Measurements from ENCODE around the gene AKT3. TPM values are rescaled to one million over a fixed set of nuclear protein-coding genes. Genes with fewer than 3 reads are reported as not detected.

AKT3 gene
- 10 to 100 TPM; 39.4 to 53.1 TPM for total RNA-seq
- polyA plus RNA-seq: 1 to 10 TPM; 7.1 to 8.2 TPM
- long read RNA-seq, donor 1, full-length matches to known transcripts: 7 of 7 reads
- long read RNA-seq, donor 1, partial matches to known transcripts: 0 of 7 reads
- long read RNA-seq, donor 1, other reads (novel, unspliced or antisense): 0 of 7 reads
- long read RNA-seq, donor 2, full-length matches to known transcripts: 1 of 1 reads
- long read RNA-seq, donor 2, partial matches to known transcripts: 0 of 1 reads
- long read RNA-seq, donor 2, other reads (novel, unspliced or antisense): 0 of 1 reads
- long read RNA-seq, donor 3, full-length matches to known transcripts: 2 of 2 reads
- long read RNA-seq, donor 3, partial matches to known transcripts: 0 of 2 reads
- long read RNA-seq, donor 3, other reads (novel, unspliced or antisense): 0 of 2 reads
- long read RNA-seq, donor 4: 0 reads
- long read RNA-seq, donor 5, full-length matches to known transcripts: 2 of 2 reads
- long read RNA-seq, donor 5, partial matches to known transcripts: 0 of 2 reads
- long read RNA-seq, donor 5, other reads (novel, unspliced or antisense): 0 of 2 reads

DNA sequence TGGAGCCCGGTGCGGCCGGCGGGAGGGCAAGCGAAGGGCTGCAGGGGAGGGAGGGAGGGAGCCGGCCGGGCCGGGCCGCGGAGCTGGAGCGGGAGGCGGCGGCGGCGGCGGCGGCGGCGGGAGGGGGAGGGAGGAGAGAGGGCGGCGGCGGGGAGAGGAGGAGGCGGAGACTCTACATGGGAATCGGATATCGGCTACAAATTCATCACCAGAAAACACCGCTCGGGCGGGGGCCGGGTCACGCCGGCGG, at the start of gene AKT3:
Gene AKT3, minus strand, starts transcription at position 42 of the 250 bp plus-strand sequence. CDS start 7,073 bp downstream, outside the sequence.
- Histone ChIP-seq H3K9me3 (ENCODE audit: control insufficient read depth in 4 of 4, insufficient read depth in 3 of 4, low read length in 3 of 4) (no peaks in the 10 kb centered on the region), H3K4me1 (ENCODE audit: control insufficient read depth in 5 of 5, insufficient read depth in 5 of 5, low read length in 5 of 5) (peaks cover 0 to 11% (median 2%) of the 10 kb centered on the region in 5 donors), H3K27ac (ENCODE audit: low read depth in 1 of 2, low read length in 1 of 2) (peak within 1 kb of the TSS; percentile 94), H3K36me3 (ENCODE audit: control insufficient read depth in 4 of 4, insufficient read depth in 4 of 4, low read length in 4 of 4) (no peaks in the 10 kb centered on the region), H3K9ac (ENCODE audit: insufficient read depth in 1 of 2, low read length in 2 of 2) (peak within 1 kb of the TSS; percentile 64 to 92), H3K4me3 (peak within 1 kb of the TSS; percentile 85), H3K27me3 (ENCODE audit: control insufficient read depth in 3 of 3, insufficient read depth in 3 of 3, low read length in 2 of 3) (no peaks in the 10 kb centered on the region)
- TF ChIP-seq, protein P1, sequence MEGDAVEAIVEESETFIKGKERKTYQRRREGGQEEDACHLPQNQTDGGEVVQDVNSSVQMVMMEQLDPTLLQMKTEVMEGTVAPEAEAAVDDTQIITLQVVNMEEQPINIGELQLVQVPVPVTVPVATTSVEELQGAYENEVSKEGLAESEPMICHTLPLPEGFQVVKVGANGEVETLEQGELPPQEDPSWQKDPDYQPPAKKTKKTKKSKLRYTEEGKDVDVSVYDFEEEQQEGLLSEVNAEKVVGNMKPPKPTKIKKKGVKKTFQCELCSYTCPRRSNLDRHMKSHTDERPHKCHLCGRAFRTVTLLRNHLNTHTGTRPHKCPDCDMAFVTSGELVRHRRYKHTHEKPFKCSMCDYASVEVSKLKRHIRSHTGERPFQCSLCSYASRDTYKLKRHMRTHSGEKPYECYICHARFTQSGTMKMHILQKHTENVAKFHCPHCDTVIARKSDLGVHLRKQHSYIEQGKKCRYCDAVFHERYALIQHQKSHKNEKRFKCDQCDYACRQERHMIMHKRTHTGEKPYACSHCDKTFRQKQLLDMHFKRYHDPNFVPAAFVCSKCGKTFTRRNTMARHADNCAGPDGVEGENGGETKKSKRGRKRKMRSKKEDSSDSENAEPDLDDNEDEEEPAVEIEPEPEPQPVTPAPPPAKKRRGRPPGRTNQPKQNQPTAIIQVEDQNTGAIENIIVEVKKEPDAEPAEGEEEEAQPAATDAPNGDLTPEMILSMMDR (IDR thresholded peaks at IDR 0.05; ENCODE audit: control extremely low read depth, extremely low read depth): no peak
- 0% methylated on average over 3 to 27 of the region's 32 CpGs for whole genome bisulfite sequencing, 2 donors
- ATAC-seq (ENCODE audit: insufficient read depth, low FRiP score) (peak; percentile 86), DNase-seq (peak; percentile 82 to 88 (median 86))

DNA sequence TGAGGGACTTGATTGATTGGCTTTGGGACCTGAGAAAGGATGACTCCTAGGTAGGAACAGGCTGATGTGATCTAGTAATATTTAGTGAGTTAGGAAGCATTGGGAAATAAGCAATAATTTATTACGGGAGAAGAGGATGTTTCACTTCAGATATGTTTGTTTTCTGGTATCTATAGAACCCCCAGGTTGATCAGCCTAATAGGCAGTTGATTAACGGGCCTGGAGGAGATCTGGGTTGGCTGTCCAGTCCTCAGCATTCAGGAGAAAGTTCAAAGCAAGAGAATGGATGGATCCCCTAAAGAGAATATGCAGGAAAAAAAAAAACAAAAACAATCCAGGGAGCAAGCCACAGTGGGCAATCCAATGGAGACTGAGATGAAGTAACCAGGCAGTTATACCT, 48.2 kb upstream of the AKT3 start:
- DNase-seq (no peak), ATAC-seq (ENCODE audit: insufficient read depth, low FRiP score) (no peak)
- Histone ChIP-seq H3K9ac (ENCODE audit: insufficient read depth in 1 of 2, low read length in 2 of 2) (no peak overlapping the region), H3K27ac (ENCODE audit: low read depth in 1 of 2, low read length in 1 of 2) (no peak overlapping the region), H3K9me3 (ENCODE audit: control insufficient read depth in 4 of 4, insufficient read depth in 3 of 4, low read length in 3 of 4) (no peaks in the 10 kb centered on the region), H3K36me3 (ENCODE audit: control insufficient read depth in 4 of 4, insufficient read depth in 4 of 4, low read length in 4 of 4) (no peaks in the 10 kb centered on the region), H3K27me3 (ENCODE audit: control insufficient read depth in 3 of 3, insufficient read depth in 3 of 3, low read length in 2 of 3) (peaks cover 0 to 5% (median 0%) of the 10 kb centered on the region in 3 donors), H3K4me3 (no peak overlapping the region), H3K4me1 (ENCODE audit: control insufficient read depth in 5 of 5, insufficient read depth in 5 of 5, low read length in 5 of 5) (no peaks in the 10 kb centered on the region)
- TF ChIP-seq, protein P1 (IDR thresholded peaks at IDR 0.05; ENCODE audit: control extremely low read depth, extremely low read depth): no peak
- WGBS, 2 donors: 82% methylated on average over 2 of the region's 2 CpGs

DNA sequence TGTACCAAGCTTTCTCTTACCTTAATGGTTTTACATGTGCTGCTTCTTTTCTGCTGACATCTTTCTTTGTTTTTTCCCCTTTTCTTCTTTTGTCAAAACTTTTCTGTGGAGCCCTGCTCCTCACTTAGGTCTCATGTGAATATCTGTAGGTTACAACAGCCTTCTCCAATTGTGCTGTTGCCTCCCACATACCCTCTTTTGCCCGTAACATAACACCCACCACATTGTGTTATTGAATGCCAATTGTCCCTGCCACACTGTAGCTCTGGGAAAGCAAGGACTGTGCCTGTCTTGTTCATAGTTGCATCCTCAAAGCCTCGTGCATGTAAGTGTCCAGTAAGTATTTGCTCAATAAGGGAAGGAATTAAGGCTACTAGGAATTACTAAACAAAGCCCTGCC, 46.3 kb upstream of the AKT3 start:
- Histone ChIP-seq H3K9me3 (ENCODE audit: control insufficient read depth in 4 of 4, insufficient read depth in 3 of 4, low read length in 3 of 4) (no peaks in the 10 kb centered on the region), H3K27me3 (ENCODE audit: control insufficient read depth in 3 of 3, insufficient read depth in 3 of 3, low read length in 2 of 3) (peaks cover 0 to 5% (median 0%) of the 10 kb centered on the region in 3 donors), H3K27ac (ENCODE audit: low read depth in 1 of 2, low read length in 1 of 2) (no peak overlapping the region), H3K36me3 (ENCODE audit: control insufficient read depth in 4 of 4, insufficient read depth in 4 of 4, low read length in 4 of 4) (no peaks in the 10 kb centered on the region), H3K4me1 (ENCODE audit: control insufficient read depth in 5 of 5, insufficient read depth in 5 of 5, low read length in 5 of 5) (no peaks in the 10 kb centered on the region), H3K4me3 (no peak overlapping the region), H3K9ac (ENCODE audit: insufficient read depth in 1 of 2, low read length in 2 of 2) (no peak overlapping the region)
- ATAC-seq (ENCODE audit: insufficient read depth, low FRiP score): no peak
- TF ChIP-seq, protein P1 (IDR thresholded peaks at IDR 0.05; ENCODE audit: control extremely low read depth, extremely low read depth): no peak
- WGBS, 2 donors: 70 to 87% methylated on average over 2 of the region's 2 CpGs
- no peak for DNase-seq
